GM21723 (cell line): ENCODE measurements around the gene CFAP58.
A peak's percentile ranks its signal among the peaks of the same experiment; 100 is the strongest.

Experiments
- ATAC-seq: cut with Tn5 transposase; IDR thresholded peaks from one replicate; pipeline ENCODE4 v1.9.1; 2021; ENCODE audit warnings: mild to moderate bottlenecking, moderate library complexity; ENCODE audit not compliant: unreplicated experiment

The CFAP58 gene

GRCh38 chr10:104333728-104334373, 19.8 kb upstream of the CFAP58 start:
- no peak for ATAC-seq

DNA sequence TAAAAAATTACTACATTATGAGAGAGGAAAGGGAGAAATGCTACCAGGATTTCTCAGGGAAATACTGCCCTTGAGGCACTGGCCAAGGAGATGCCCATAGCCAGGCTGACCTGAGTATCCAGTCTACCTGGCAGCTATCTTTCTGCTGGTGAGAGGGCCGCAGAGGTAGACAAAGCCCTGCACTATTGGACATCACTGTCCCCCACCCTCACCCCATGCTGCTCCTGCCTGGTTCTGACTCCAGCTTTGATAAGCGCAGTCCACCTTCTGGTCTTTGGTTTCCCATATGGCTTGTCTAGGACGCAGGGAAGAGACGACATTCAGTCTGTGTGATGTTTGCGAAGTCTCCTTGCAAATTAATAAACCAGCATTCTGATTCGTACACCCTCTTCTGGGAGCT, 19.1 kb upstream of the CFAP58 start:
- ATAC-seq: no peak

DNA sequence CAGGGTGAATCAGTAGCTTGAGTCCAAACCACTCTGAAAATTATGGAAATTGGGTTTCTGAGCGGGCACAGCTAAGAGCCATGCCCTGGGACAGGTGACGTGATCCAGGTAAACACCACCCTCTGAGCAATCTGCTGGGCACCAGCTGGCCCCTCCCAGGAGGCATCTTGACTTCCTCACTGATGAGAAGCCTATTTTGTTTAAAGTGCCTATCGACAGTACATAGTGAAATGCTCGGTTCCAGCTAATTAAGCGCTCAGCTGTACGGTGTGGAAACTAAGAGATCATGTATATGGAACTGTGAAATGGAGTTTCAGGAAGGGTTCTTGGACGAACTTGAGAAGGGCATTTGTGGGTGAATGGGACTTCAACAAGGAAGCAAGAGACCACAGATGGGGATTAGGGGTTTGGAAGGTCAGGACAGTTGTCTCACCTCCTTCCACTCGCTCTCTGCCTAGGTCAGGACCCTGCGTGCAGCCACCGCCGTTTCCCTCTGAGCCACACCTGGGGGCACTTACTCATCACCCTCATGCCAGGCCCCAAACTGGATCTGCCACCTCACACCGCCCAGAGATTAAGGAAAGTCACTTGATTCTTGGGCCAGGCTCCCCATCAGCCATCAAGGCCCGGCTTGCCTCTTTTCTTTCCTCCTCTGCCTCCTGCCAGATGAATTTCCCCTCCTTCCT, 18.5 kb upstream of the CFAP58 start:
- no peak for ATAC-seq

GRCh38 chr10:104336821-104337467, 16.7 kb upstream of the CFAP58 start:
- ATAC-seq: peak; percentile 20

- peak; percentile 50 for ATAC-seq
Measured at GRCh38 chr10:104337521-104337984, 16.1 kb upstream of the CFAP58 start.

DNA sequence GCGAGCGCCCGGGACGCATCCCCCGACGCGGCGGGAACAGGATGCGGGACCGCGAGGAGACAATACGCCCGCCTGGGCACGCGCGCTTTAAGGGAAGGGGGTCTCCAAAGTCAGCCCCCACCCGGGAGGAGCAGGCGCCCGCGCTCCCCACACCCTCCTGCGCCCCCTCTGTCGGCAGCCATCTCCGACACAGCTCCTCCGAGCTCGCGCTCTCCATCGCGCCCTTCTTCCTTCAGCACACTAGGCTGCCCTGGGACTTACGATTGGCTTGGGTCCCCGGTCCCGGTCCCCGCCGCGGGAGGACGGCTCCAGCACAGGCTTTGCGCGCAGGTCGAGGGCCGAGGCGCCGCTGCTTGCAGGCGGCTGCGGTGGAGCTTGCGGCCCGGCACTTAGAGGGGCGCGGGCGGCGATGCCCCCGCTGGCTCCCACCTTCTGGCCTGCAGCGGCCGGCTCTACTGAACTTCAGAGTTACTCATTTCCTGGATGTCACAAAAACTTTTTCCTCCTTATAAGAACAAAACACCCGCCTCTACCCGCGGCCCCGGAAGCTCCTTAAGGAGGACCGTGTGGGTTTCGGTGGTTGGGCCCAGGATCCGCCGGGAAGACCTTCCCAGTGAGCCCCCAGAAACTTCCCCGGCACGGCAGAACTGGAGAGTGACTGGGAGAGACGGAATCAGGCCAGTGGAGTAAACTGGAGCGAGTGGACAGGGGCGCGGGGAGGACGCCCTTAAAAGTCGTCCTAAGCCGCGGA, 15.5 kb upstream of the CFAP58 start, which contains the start of gene ITPRIP:
Gene ITPRIP (minus strand): TSS at position 481 of the 751 bp plus-strand sequence. CDS start 22,414 bp downstream, outside the sequence.
- ATAC-seq: peak; percentile 70

DNA sequence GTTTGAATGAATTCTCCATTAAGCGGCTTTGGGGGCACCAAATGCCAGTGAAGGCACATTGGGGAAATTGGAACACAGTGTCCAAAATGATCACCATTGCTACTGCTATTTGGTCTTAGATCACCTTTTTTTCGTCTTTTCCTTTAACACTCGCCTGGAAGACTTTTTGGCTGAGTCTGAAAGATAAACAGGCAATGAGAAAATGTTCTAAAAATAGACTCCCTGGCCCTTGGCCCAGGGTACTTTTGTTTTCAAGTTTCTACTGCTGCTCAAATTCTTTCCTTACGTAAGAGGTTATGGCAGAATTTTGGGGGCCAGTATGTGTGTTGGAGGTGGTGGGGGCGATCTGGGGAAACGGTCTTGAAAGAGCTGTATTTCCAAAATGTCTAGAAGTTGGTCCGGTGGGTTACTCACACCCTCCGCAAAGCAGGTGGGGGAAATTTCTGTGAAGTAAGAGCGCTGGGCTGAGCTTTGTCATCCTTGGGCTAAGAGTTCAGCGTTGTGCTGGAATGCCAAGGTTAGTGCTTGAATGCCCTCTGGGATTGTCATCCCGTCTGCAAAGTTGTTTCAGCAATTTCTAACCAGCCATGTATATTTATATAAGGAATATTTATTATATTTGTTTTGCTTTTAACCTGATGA, 14.0 kb upstream of the CFAP58 start:
- ATAC-seq: no peak

GRCh38 chr10:104340111-104340526, 13.5 kb upstream of the CFAP58 start:
- ATAC-seq: no peak

DNA sequence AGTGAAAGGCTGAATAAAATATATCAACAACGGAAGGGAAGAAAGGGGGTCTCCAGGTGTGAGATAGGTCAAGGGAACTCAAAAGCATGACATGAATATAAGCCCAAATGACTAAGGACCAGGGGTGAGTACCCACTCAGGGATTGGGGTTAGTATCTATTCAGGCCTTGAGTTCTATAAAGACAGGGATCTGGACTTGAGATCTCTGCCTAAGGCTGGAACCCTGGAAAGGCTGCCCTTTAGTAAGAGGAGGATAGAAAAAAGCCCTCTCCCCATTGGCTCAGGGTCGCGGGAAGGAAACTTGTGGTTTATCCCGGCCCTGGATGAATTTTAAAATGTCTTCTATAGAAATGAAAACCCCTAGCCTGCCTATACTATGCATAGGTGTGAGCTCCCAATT, 13.0 kb upstream of the CFAP58 start:
- ATAC-seq: no peak

GRCh38 chr10:104342941-104343411, 10.7 kb upstream of the CFAP58 start:
- ATAC-seq: no peak

DNA sequence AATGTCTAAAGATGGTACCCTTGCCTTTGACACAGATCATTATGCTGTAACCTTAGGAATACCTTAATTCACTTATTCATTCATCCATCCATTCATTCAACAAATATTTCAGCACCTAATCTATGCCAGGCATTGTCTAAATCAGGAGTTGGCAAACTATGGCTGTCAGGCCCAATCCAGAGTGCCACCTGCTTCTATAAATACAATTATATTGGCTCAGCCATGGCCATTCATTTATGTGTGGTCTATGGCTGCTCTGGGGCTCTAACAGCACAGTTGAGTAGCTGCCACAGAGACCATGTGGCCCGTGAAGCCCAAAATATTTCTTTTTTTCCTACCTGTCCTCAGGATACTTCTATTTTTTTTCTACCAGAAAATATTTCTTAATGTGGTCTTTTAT, 9.4 kb upstream of the CFAP58 start:
- ATAC-seq: no peak

DNA sequence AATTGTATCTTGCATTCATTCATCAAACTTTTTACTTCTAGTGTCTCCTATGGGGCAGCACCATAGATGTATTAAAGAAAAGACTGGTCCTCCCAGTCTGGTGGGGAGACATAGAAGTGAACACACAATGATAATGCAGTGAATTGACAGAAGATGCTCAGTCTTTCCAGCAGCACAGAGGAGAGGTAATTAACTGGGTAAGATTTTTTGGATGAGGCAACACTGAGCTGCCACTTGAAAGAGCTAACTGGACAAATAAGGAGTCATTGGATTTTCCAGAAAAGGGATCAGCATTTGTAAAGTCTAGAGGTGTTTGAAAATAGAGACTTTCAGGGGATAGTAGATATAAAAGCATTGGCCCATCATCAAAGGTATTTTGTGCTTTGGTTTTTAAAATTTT, 8.1 kb upstream of the CFAP58 start:
- no peak for ATAC-seq

- ATAC-seq: no peak
Measured at GRCh38 chr10:104345941-104346340, 7.7 kb upstream of the CFAP58 start.

- no peak for ATAC-seq
Measured at GRCh38 chr10:104347295-104348045, 6.2 kb upstream of the CFAP58 start.

DNA sequence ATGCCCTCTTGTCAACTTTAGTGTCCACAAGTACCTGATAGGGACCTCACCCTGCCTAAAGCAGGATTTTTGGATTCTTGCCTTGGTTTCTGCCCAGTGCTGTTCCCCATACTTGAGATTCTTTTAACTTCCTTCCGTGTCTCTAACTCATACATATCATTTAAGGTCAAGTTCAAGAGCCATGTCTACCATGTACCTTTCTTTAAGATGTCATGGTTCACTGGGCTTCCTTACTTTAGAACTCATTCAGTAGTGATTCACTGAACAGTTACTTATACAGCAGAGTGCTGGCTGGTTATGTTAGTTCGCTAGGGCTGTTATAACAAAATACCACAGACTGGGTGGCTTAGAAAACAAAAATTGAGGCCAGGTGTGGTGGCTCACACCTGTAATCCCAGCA, 5.0 kb upstream of the CFAP58 start:
- ATAC-seq: no peak

- peak; percentile 60 for ATAC-seq
Measured at GRCh38 chr10:104349623-104350126, 4.0 kb upstream of the CFAP58 start.

DNA sequence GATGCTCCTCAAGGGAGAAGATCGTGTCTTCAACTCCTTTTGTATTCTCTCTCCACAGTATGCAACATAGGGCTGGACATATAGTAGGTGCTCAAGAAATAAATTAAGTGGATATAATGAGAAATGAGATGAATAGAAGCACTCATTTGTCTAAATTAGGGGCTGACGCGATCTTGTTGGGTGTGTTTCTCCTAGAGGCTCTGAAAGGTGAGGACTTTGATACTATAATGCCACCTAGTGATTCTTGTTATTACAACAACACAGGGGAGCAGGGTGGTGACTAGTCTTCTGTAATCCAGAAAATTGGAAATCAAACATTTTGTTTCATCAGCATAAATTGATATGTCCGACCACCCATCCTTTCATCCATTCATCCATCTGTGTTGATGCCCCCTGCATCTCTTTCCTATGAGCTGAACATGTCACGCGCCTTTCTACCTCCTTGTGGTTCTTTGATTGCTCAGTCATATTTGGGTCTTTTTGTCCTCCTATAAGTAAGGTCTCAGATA, 3.5 kb upstream of the CFAP58 start:
- peak; percentile 45 for ATAC-seq

GRCh38 chr10:104351061-104351702, 2.5 kb upstream of the CFAP58 start:
- ATAC-seq: no peak

GRCh38 chr10:104351919-104352318, 1.7 kb upstream of the CFAP58 start:
- peak; percentile 22 for ATAC-seq
